SIG-M5 (cell line): ENCODE results near the gene APOC3.
"Not testable (repeated sequence)": the region's sequence is repeated elsewhere in the genome, so short reads cannot be mapped to it uniquely, and the experiment has no call there.

Experiments
- DNase-seq: peaks from one replicate; lab custom pipeline; 2025; lab: John Stamatoyannopoulos, UW

APOC3 gene

GRCh38 chr11:116831790-116832349, 2.2 kb downstream of the APOC3 start:
- DNase-seq, result no peak

DNA sequence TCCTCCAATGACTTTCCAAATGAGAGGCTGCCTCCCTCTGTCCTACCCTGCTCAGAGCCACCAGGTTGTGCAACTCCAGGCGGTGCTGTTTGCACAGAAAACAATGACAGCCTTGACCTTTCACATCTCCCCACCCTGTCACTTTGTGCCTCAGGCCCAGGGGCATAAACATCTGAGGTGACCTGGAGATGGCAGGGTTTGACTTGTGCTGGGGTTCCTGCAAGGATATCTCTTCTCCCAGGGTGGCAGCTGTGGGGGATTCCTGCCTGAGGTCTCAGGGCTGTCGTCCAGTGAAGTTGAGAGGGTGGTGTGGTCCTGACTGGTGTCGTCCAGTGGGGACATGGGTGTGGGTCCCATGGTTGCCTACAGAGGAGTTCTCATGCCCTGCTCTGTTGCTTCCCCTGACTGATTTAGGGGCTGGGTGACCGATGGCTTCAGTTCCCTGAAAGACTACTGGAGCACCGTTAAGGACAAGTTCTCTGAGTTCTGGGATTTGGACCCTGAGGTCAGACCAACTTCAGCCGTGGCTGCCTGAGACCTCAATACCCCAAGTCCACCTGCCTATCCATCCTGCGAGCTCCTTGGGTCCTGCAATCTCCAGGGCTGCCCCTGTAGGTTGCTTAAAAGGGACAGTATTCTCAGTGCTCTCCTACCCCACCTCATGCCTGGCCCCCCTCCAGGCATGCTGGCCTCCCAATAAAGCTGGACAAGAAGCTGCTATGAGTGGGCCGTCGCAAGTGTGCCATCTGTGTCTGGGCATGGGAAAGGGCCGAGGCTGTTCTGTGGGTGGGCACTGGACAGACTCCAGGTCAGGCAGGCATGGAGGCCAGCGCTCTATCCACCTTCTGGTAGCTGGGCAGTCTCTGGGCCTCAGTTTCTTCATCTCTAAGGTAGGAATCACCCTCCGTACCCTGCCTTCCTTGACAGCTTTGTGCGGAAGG, 2.9 kb downstream of the APOC3 start:
- no peak for DNase-seq

DNA sequence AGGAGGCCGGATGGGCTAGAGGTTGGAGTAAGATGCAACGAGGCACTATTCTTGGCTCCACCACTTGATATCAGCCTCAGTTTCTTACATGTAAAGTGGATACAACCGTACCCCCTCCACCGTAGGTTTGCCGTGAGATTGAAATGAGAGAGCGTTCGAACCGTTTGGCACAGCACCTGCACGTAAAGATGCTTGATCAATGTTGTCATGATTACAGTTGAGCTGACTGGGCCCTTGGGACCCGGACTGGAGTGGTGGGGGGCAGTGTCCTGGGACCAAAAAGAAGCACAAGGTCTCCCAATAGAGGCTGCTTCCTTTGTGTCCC, 3.7 kb downstream of the APOC3 start:
- DNase-seq, result no peak

DNA sequence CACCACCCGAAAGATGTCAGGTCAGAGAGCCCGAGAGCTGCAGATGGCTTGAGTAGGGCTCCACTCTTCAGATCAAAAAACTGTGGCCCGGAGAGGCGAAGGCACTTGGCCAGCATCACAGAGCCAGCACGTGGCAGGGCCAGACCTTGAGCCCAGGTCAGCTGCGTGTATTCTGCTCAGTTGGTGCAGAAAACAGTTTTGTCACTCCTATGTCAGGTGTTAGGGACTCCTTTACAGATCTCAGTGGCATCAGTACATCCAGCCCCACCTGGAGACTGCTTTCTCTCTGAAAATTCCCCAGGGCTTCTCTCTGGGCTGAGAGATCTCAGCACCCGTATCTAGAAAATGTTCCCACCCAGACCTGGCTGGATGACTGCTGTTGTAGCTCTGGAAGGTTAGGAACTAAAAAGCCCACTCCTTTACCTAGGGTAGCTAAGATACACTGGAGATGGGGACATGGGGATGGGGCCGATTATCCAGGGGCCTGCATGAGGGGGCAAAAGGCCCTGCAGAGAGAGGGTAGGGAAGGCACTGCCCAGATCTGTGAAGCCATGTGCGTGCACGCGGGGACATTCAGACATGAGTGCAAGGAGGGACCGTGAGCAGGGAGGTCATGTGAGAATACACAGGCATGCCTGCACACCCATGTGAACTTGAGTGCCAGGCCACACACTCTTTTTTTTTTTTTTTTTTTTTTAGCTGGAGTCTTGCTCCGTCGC, 4.3 kb downstream of the APOC3 start:
- no peak for DNase-seq

DNA sequence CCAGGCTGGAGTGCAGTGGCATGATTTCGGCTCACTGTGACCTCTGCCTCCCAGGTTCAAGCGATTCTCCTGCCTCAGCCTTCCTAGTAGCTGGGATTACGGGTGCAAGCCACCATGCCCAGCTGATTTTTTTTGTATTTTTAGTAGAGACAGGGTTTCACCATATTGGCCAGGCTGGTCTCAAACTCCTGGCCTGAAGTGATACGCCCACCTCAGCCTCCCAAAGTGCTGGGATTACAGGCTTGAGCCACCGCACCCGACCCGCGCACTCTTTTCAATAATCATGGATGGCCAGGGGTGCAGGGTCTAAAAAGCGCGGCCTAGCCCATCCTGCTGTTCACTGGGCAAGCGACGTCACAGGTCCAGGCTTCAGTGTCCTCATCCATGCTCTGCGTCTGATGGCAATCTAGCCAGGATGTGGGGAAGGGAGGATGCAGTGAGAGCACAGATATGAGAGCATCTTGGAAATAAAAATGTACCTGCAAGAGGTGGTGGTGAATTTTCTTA, 4.9 kb downstream of the APOC3 start:
- not testable (repeated sequence) for DNase-seq

DNA sequence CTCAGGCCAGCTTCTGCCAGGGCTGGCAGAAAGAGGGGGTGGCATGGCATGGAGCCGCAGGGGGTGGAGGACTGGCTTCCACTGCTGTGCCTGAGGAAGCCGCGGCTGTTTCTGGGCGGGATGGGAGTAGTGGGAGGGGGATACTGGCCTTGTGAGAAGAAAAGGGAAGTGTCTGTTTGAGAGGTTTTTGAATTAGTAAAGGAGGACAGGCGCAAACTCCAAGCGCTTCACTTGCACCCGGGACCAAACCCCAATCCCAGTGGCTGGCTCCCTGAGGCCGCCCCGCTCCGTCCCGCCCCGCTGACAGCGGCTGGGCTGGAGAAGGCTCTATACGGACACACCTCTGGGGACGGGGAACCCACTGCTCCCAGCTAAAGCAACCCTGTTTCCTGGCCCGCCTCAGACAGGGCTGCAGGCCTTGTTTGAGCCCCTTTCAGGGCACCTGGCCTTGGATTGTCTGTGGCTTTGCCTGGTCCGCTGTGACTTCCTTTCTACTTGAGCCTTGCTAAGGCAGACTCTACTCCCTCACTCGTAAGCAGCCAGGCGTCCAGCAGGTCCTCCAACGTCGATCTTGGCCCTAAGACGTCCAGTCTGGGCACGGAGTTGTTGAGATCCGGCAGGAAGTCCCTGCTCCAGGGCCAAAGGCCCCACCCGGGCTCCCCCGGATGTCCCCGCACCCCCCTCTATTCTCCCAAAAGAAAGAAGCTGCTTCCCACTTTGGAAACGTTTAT, 5.5 kb downstream of the APOC3 start:
- no peak for DNase-seq

GRCh38 chr11:116835791-116836631, 6.3 kb downstream of the APOC3 start:
- no peak for DNase-seq

DNA sequence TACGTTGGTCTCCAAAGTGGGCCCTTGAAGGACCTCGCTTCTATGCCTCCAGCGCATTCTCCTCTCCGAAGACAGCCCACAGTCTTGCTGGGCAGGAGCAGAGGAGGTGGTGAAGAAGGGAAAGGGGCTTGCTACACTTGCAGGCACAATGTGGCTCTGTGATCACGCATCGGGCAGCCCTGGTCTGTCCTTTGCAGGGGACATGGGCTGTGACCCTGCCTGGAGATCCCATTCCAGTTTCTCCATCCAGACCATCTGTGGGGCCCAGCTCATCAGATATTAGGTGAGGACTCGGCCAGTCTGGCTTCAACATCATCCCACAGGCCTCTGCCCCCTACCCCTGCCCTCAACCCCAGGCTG, 6.9 kb downstream of the APOC3 start:
- DNase-seq, result no peak

DNA sequence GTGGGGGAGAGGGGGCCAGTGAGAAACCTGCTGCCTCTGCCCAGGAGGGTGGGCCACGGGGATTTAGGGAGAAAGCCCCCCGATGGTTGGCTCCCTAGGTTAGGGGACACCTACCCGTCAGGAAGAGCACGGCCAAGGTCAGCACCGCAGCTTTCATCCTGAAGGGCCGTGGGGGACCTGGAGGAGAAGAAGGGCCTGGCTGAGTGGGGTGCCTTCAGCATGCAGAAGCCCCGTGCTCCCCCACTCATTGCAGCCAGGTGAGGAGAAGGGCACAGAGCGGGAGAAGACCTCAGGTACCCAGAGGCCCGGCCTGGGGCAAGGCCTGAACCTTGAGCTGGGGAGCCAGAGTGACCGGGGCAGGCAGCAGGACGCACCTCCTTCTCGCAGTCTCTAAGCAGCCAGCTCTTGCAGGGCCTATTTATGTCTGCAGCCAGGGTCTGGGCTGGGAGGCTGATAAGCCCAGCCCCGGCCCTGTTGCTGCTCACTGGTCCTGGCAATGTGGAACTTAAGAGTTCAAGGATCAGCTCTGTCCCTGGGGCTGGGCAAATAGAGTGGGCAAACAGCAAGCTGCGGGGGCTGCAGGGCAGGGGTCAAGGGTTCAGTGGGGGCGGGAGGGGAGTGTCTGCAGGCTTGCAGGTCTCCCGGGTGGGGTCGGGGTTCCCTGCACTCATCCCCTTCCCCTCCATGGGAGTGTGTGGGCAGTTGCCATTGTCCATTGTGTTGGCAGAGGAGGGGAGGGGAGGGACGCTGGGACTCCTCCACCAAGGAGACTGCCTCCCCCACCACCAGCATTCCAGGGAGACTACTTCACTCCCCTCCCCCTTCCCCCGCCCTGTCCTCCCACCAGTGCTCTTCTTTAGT, 7.8 kb downstream of the APOC3 start, which contains the start of gene APOA1:
TSS of gene APOA1 (minus strand) at position 392 of the 861 bp plus-strand sequence. CDS start at position 157, 235 bp downstream.
- no peak for DNase-seq

DNA sequence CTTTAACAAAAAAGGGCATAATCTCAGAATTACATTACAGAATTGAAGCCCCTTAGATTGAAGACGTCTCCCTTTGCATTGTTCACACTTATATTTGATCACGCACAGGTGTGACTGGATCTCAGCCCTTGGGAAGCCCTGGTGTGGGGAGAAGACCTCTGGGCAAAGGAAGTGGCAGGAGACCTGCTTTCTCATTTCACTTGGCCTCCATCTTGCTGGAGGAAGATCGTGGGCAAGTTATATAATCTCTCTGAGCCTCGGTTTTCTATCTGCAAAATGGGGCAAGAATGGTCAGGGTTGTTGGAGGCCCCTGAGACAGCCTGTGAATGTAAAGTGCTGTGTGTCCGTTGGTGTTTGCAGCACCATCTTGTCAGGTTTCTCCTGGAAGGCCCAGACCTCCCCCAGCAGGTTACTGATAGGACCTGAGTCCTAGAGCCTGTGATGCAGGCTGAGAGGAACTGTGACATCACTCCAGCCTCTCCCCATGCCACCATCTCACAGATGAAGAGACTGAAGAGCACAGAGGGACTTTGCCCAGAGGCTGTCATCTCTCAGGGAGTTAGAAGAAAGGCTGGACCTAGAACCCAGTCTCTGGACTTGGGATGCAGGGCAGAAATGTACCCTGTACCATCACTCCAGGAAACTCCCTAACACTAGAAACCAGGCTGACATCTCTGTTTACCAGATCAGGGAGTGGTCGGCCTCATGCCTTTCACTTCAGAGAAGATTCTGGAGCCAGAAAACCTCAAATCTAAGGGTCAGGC, 8.8 kb downstream of the APOC3 start:
- no peak for DNase-seq

GRCh38 chr11:116840224-116840745, 10.6 kb downstream of the APOC3 start:
- DNase-seq, result no peak

- no peak for DNase-seq
Measured at GRCh38 chr11:116840746-116841296, 11.1 kb downstream of the APOC3 start.

GRCh38 chr11:116842117-116842516, 12.4 kb downstream of the APOC3 start:
- DNase-seq, result no peak

GRCh38 chr11:116842909-116843308, 13.2 kb downstream of the APOC3 start:
- no peak for DNase-seq

DNA sequence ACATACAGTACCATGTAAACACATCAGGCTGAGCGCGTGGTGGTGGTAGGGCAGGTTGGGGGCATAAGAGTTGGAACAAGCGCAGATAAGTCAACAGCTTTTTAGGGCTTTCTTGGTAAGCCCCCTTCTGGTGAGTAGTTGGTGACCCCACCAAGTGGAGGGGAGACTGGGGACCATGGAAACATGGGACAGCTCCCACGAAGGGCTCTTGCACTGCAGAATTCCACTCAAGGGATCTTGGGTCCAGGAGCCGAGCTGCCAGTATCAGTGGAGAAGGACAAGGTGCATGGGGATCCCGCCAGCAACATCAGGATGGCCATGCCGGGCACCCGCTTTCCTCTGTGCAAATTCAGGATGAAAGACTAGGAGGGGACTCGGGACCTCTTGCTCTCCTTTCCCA, 14.0 kb downstream of the APOC3 start:
- no peak for DNase-seq

GRCh38 chr11:116844722-116845121, 15.0 kb downstream of the APOC3 start:
- DNase-seq, result no peak

DNA sequence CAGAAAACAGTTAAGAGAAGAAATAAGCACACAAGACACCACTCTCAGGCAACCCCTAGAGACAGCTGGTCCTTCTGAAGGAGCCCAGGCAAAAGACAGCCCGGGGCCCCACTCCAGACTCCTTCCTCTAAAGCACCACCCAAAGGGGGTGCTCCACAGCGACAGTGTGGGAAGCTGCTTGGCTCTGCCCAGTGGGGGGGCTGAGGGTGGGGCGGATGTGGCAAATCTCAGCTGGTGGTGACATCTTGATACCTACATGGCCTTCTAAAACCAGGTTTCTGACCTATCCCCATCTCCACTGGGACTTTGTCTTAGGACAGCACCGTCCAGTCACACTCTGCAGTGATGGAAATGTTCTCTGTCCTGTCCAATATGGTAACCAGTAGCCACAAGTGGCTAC, 17.9 kb downstream of the APOC3 start:
- DNase-seq, result no peak

GRCh38 chr11:116849060-116849459, 19.4 kb downstream of the APOC3 start:
- no peak for DNase-seq

DNA sequence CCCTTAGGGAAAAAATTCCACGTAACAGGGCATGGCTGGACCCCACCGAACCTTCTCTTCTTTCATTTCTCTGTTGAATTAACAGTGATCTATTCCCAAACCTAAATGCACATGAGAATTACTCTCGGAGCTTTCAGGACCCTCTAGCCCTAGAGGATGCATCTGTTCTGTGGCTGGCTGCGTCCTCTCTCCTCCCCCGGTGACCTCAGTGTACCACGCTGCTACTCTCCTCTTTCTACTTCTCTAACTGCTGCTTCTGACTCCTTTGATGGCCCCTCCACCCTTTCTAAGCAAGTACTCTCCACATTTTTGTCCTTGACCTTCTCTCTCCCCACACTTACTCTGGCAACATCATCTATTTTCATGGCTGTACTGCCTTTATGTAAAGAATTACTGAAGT, 19.8 kb downstream of the APOC3 start:
- no peak for DNase-seq
